GM18508 (cell line): ENCODE results near the gene RLBP1.

Experiments used
- ATAC-seq: cut with Tn5 transposase; IDR thresholded peaks from one replicate; pipeline ENCODE4 v1.9.1; 2021; ENCODE audit warnings: moderate number of reproducible peaks; ENCODE audit not compliant: insufficient read depth, unreplicated experiment

RLBP1 gene

DNA sequence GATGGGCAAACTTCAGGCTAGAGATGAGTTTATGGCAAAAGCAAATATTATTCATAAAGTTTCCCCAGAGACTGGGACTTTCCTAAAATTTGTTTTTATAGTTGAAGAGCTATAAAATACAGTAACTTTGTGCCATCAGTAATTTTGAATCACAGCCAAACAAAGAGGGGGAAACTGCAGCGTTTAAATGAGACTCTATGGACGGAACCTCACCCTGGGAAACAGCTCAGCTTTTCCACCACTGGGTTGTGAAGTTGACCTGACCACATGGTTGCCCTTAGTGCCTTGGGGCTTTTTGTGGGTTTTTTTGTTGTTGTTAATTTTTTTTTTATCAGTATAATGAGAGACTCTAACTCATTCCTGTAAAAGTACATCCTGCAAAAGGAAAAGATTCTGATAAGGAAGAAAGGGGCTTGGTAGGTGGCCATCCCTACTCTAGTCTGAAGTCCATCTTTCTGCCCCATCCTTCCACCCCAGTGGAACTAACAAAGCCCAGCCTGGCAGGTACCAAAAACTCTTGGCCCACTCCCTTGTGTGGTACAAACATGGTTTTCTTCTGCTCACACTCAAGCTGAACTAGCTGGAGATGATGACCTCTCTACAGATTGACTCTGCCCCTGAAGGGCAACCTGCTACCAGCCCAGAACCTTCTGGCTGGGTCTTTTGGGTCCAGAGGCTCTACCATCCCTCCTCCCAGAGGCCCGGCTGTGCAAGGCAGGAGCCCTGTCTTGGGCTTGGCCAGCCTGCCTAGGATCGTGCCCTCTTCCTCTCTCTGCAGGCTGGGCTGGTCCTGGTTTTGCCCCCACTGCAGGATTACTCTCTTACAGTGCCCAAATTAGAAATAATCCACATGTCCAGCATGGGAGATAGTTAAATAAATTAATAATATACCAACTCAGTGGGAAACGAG, 41.2 kb downstream of the RLBP1 start:
- no peak for ATAC-seq

DNA sequence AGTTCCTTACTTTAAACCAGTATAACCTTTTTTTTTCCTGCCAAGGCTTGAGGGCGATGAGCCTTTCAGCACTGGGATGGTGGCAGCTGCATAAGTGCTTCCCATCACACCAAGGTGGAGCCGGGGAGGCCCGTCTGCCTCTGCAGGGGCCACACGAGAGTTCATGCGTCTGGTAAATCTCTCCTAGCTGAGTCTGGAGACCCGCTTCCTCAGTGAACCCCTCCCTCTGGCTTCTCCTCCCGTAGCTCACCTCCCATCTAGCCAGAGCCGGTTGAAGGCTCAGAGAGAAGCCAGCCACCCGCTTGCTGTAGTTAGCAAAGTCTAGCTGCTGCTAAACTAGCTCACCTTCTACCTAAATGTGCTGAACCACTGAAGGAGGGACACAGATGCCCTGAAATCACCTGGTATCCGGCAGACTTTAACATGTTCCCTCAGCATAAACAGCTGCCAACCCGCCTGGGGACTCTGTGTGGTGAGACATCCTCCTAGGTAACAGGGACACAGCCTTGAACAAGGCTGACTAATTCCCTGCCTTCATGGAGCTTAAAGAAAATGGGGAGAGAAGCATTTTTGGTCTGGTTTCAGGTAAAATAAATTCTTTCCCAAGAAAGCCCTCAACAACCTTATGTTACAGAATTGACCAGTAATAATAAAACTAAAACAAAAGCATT, 42.9 kb downstream of the RLBP1 start:
- ATAC-seq = no peak

DNA sequence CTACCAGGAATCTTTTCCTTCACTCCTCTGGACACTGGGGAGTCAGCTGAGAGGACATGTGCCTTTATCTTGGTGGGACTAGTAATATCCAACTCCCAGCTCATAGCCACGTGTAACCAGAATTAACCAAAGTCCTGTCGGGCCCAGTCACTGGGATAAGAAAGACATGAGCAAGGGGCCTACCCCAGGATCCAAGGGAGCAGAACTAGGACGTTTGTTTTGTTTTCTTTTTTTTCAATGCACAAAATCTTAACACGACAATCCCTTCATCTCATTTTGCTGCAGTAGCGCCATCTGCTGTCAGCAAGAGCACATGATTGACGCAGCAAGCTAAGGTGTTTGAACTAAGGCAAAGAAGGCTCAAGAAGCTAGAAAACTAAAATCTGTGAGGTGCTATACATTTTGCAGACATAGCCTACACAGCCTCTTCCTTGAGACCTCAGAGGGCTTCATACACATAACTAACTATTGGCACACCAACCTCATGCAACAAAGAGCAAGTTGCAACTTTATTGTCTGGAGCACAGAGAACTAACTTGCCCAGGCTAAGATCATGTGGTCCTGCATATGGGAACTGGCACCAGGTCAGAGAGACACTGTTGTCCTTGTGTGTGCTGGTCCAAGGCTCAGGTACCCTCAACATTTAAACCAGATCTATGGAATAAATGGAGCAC, 43.6 kb downstream of the RLBP1 start:
- ATAC-seq = no peak

DNA sequence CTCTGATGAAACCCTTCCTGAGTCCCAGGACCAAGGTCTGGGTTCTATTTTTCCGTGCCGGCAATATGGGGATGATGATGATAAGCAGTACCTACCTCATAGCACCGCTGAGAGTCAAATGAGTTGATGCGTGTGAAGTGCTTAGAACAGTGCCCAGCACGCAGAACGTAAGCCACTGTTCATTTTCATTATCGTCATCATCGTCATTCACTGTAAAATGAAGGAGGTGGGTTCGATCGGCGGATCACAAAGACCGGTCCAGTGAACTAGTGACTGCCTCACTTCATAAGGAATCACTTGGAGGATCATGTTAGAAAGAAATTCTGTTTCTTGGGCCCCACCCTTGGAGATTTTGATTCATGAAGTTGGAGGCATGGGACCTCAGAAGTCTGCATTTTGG, 44.3 kb downstream of the RLBP1 start:
- ATAC-seq = no peak

DNA sequence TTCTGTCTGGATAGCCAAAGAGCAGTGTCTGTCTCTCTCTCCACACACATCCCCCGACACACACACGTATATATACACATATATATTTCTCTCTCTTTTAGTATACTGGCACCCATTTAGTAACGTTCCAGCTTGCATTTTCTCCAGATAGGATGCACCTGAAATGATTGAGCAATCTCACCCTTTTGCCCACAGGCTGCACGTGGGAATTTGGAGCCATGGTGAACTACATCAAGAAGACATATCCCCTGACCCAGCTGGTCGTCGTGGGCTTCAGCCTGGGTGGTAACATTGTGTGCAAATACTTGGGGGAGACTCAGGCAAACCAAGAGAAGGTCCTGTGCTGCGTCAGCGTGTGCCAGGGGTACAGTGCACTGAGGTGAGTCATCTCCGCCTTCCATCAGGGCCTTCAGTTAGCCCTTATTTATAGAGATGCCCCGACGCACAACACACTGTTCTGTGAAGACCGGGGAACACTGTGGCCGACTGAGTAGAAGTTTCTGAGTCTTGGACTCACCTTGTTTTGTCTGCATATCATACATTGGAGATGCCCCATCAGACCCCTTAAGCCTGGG, 45.7 kb downstream of the RLBP1 start:
- no peak for ATAC-seq

DNA sequence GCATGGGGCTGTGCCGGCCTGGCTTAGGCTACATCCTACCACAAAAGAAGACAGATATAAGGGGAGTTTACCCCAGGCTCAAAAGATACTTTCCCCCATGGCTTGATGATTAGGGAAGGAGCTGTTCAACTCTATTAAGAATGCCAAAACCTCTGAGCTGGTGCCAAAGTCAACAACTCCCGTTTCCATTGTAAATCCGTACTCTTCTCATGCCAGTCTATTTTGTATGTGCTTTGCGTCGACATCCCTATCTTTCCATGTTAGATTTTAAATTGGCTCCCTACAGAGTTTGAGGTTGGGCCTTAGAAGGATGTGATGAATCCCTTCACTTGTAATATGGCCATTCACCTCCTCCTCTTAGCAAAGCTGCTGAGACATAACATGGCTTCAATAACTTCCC, 46.9 kb downstream of the RLBP1 start:
- ATAC-seq = no peak

DNA sequence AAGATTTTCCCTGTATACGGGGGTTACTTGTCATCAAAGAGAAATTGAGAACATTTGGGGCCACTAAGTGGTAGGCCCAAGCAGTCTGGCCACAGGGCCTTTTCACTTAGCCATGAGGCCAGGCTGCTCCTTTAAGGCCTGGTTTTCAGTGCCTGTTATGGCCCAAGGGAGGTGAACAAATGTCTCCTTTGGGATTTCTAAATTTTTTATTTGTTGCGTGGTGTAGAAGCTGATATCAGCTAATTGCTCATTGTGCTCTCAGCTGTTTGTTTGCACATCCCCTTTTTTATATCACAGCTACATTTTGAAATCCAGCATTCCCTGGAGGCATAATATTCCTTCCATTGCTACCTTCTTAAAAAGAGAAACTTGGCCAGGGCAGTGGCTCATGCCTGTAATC, 48.5 kb downstream of the RLBP1 start:
- ATAC-seq = no peak

DNA sequence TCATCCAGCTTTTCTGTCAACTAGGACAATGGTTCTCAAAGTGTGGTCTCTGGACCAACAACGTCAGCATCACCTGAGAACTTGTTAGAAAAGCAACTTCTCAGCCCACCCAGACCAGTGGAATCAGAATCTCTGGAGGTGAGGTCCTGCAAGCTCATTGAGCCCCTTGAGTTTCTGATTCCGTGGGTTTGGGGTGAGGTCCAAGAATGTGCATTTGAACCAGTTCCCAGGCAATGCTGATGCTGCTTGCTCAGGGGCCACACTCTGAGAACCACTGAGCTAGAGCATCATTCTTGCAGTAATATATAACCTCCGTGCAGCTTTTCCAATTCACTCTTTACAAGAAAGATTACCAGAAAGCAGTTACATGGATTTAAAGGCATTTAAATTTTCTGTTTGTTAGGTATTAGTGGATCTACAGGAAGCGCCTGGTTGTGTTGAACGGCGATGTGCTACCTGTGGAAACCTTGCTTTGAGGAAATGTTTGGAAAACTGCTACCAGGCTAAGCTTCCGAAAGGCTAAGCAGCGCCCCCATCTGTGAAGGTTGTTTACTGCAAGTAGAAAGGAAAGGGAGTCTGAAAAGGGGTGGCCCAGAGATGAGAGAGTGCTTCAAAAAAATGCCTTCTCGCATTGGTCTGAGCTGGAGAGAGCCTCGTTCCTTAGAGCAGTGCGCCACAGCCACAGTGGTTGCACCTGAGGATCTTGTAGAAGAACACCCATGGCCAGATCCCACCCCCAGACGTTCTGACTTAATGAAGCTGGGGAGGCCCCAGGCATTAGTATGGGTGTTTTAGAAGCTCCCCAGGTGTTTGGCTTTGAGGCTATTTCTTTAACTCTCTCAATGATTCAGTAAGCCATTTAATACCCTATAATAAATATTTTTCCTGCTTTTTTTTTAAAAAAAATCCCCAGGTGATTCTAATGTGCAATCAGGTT, 50.0 kb downstream of the RLBP1 start:
- ATAC-seq = no peak

DNA sequence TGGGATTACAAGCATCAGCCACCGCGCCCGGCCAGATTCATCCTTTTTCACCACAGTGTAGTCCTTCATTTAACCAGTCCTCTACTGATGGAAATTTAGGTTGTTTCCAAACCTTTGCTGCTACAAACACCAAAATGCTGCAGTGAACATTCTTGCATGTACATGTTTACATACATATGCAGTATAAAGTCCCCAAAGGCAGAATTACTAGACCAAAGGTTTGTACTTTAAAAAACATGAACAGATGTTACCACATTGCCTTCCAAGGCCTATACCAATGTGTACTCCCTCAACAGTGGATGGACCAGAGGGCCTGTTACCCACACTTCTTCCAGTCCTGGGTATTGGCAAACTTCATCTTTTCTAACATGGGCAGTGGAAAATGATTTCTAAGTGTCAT, 51.0 kb downstream of the RLBP1 start:
- ATAC-seq = no peak

DNA sequence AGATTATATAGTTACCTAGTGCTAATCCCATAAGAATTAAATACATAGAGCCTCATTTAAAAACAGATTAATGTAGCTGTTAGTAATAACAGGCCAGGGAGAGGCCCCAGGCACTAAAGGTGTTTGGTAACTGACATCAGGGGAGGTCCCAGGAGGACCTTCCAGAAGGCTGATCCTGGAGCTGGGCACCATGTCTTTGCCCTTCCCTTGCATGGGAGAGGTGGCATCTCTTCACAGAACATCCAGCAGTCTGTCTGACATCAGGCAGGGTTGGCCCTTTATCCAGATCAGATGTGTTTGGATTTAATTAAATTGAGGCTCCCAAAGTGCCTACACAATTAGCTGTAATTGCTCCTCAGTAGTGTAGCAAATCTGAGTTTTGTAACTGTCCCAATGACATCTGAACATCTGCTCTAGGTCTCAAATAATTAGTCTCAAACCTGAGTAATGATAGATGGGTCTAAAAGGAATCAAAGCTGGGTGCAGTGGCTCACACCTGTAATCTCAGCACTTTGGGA, 53.0 kb downstream of the RLBP1 start:
- ATAC-seq = no peak

DNA sequence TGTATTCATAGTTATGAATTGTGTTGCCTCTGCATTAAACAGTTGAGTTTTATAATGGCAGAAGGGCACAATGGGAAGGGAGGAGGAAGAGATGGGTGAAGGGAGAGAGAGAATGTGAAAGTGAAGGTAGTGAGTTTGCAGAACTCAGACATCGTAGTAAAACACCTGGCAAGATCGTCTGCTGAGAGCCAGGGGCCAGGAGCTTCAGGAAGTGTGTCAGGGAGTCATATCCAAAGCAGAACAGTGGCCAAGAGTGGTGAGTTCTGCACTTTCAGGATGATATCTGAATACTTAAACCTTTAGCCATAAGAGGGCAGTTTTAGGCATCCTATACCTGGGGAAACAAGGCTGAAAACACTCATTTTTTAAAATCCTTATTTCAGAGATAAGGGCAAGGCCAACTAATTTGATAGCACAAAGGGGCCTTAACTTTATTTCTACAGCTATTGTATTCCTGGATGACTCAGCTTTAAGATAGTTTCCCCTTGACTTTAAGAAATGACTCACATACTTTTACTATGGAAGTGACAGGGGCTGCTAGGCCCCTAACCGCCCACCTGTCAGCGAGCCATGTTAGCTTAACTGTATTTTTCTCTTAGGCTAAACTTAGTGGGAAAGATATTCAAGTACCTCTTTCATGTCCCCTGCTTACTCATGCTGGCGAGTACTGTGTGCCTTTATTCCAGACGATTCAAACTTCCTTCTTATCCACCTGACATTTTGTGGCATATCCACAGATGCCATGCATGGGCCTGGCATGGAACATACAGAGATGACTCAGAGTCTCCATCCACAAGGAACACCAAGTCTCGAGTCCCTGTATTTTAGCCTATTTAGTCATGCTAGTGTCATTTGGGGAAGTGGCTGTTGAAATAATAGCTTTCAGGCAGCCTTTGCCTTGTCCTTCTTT, 53.9 kb downstream of the RLBP1 start:
- ATAC-seq = peak; percentile 63

DNA sequence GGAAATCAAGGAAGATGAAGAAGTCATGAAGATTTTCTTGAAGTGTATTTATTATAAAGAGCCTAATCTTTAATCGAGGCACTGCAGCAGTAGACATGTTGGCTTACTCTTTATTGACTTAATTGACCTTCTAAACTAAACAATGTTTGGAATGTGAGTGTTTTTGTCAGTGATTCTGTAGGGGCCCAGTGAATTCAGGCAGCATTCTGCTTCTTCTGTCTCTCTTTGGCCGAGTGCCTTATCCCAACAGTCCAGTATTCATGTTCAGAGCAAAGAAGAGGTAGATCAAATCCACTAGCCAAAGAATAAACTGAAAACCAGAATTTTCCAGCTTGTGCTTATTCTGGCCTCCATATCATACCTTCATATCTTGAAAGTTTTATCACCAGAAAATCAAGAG, 55.7 kb downstream of the RLBP1 start:
- no peak for ATAC-seq

DNA sequence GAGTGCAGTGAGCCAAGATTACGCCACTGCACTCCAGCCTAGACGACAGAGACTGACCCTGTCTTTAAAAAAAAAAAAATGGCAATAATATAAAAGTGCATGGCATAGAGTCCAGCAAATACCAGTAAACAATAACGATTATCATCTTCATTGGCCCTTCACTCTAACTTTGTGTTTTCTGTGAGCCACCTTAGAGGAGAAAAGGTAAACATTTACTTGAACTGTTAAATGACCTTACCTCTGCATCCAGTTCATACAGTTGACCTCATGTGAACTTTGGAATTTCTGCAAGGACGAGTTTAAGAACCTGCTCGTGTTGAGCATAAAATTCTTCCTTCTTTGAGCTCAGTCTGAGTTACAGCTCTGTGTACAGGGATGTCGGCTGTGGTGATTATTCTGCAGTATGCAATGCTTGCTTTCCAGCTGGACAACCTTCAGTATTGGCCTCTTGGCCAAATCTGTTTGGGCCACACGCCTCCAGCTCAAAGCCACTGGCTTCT, 56.6 kb downstream of the RLBP1 start:
- no peak for ATAC-seq

DNA sequence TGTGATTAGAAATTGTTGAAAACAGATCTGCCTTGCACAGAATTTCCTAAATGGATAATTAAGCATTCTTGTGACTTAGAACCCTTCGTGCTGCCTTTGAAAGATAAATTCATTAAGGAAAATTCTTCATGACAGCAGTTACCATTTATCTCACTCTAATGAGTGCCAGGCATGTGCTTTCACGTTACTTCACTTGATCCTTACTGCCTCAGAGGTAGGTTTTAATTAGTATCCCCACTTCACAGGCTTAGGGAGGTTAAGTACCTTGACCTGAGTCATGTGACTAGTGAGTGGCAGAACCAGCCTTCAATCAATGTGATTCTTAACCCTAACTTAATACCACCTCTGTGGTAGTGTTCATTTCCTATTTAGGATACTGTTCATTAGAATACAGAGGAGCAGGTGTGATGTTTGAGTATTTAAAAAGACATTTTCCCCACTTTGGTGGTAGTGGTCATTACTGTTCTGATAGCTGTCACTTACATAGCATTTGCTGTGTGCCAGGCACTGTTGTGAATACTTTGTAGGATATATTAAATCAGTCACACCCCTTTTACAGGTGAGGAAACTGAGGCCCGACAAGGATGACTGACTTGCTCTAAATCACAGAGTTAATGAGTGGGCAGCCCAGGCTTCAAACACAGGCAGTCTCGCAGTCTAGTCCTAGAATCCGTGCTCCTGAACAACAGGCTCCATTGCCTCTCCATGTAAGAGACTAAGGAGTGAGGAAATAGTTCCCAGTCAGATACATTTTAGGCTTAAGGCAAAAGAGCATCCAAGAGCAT, 57.9 kb downstream of the RLBP1 start:
- no peak for ATAC-seq

DNA sequence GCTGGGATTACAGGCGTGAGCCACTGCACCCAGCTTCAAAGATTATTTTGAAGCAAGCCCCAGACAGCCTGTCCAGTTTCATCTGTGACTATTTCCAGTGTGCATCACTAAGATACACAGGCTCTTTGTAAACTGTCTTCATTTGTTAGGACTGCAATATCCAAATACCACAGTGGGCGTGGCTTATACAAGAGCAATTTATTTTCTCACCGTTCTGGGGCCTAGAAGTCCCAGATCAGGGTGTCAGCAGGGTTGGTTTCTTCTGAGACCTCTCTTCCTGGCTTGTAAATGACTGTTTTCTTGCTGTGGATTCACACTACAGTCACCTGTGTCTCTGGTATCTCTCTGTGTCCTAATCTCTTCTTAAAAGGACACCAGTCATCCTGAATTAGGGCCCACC, 59.7 kb downstream of the RLBP1 start:
- no peak for ATAC-seq
